Keratinocyte (primary cell): Measurements from ENCODE around the gene RRAGD. TPM values are rescaled to one million over a fixed set of nuclear protein-coding genes. Genes with fewer than 3 reads are reported as not detected.

Experiments used
- DNase-seq: peaks from one replicate; pipeline ENCODE4 v3.0.0-alpha.2; 2011; ENCODE audit warnings: low read depth, missing footprints, low spot score
- FAIRE-seq: peaks from 2 replicates; lab custom pipeline; 2011; peaks lifted over from hg19 to GRCh38; lab: Jason Lieb, UNC
- H2AFZ ChIP-seq: 2 replicates; pipeline ENCODE4 v1.6.0; 2012; ENCODE audit warnings: low read length, control low read depth, inconsistent platforms; ENCODE audit not compliant: control insufficient read depth
- H3K27ac ChIP-seq: 2 replicates; pipeline ENCODE4 v1.5.1; 2011; ENCODE audit warnings: low read length; ENCODE audit not compliant: control insufficient read depth, insufficient read depth
- H3K27me3 ChIP-seq: 3 replicates; pipeline ENCODE4 v1.6.0; 2011; ENCODE audit warnings: low read length; ENCODE audit not compliant: control insufficient read depth, insufficient read depth; ENCODE audit errors: extremely low read depth
- H3K36me3 ChIP-seq, 2 experiments: 2 replicates in 1 of 2; 3 replicates in 1 of 2; pipeline ENCODE4 v1.5.1; 2011; ENCODE audit warnings: low read length in 2 of 2, mild to moderate bottlenecking in 1 of 2; ENCODE audit not compliant: control insufficient read depth in 2 of 2, insufficient read depth in 2 of 2; ENCODE audit errors: extremely low read depth in 1 of 2
- H3K4me1 ChIP-seq: 3 replicates; pipeline ENCODE4 v1.5.1; 2011; ENCODE audit warnings: low read length; ENCODE audit not compliant: control insufficient read depth, insufficient read depth; ENCODE audit errors: extremely low read depth
- H3K4me2 ChIP-seq: 3 replicates; pipeline ENCODE4 v1.6.0; 2011; ENCODE audit warnings: low read depth, low read length; ENCODE audit not compliant: control insufficient read depth, insufficient read depth; ENCODE audit errors: extremely low read depth
- H3K4me3 ChIP-seq, 3 experiments: fragments of 200-600 bp in 1 of 3; sonication (generic) in 1 of 3; 2 replicates in 2 of 3; 3 replicates in 1 of 3; pipeline ENCODE4 v1.5.1; 2011 to 2016; ENCODE audit warnings: low read length in 3 of 3, mild to moderate bottlenecking in 3 of 3, control low read depth in 2 of 3, inconsistent platforms in 1 of 3, low read depth in 1 of 3, mixed read lengths in 1 of 3, mixed run types in 1 of 3, moderate library complexity in 1 of 3; ENCODE audit not compliant: control insufficient read depth in 2 of 3, insufficient read depth in 2 of 3; ENCODE audit errors: extremely low read depth in 1 of 3
- H3K79me2 ChIP-seq: 2 replicates; pipeline ENCODE4 v1.6.0; 2012; ENCODE audit warnings: low read length; ENCODE audit not compliant: control insufficient read depth, insufficient read depth
- H3K9ac ChIP-seq: 3 replicates; pipeline ENCODE4 v1.6.0; 2011; ENCODE audit warnings: low read length; ENCODE audit not compliant: control insufficient read depth, insufficient read depth; ENCODE audit errors: extremely low read depth
- H3K9me1 ChIP-seq: 3 replicates; pipeline ENCODE4 v1.6.0; 2011; ENCODE audit warnings: low read length; ENCODE audit not compliant: control insufficient read depth, insufficient read depth; ENCODE audit errors: extremely low read depth
- H3K9me3 ChIP-seq: 2 replicates; pipeline ENCODE4 v1.5.1; 2012; ENCODE audit warnings: low read depth, low read length; ENCODE audit not compliant: control insufficient read depth
- H4K20me1 ChIP-seq: 3 replicates; pipeline ENCODE4 v1.6.0; 2011; ENCODE audit warnings: low read length; ENCODE audit not compliant: control insufficient read depth, insufficient read depth; ENCODE audit errors: extremely low read depth
- CTCF ChIP-seq, 3 experiments: IDR thresholded peaks in 1 of 3; conservative IDR thresholded peaks in 1 of 3; optimal IDR thresholded peaks in 1 of 3; 2 replicates in 2 of 3; 3 replicates in 1 of 3; pipeline versions ENCODE3 to v1.5.1; 2011; ENCODE audit warnings: low read length in 3 of 3, mild to moderate bottlenecking in 3 of 3, moderate library complexity in 2 of 3, control low read depth in 1 of 3, inconsistent platforms in 1 of 3; ENCODE audit not compliant: insufficient read depth in 2 of 3; ENCODE audit errors: extremely low read depth in 1 of 3
- EZH2 ChIP-seq: IDR thresholded peaks from one replicate; pipeline ENCODE4 v1.6.1; 2012; ENCODE audit warnings: inconsistent platforms, mild to moderate bottlenecking, low read length, moderate library complexity
- dilution Hi-C: fragments of 300-500 bp; cut with MboI; formaldehyde crosslinking; loops from one replicate; pipeline ENCODE4 v1.7.0; 2020; ENCODE audit warnings: low sequenced_read_pairs; ENCODE audit not compliant: extremely low pct_ligation_motif_present
- polyA plus RNA-seq, 5 experiments: library from polyadenylated mRNA; depleted of rRNA in 3 of 5; stranded (reverse) in 3 of 5; stranded (forward) in 1 of 5; unstranded in 1 of 5; fragments of >200 nt; gene quantifications; 1 replicate in 1 of 5; 2 replicates in 3 of 5; 3 replicates in 1 of 5; pipeline versions ENCODE4 v1.2.1 to v1.2.3, GENCODE V29; 2011 to 2012; ENCODE audit warnings: missing spikeins in 2 of 5, low read depth in 1 of 5, low replicate concordance in 1 of 5

The RRAGD gene
- polyA plus RNA-seq, 1 donor (not counting 4 experiments of a cell fraction or from before 2014, with no cell fraction given) = 0.18 TPM

DNA sequence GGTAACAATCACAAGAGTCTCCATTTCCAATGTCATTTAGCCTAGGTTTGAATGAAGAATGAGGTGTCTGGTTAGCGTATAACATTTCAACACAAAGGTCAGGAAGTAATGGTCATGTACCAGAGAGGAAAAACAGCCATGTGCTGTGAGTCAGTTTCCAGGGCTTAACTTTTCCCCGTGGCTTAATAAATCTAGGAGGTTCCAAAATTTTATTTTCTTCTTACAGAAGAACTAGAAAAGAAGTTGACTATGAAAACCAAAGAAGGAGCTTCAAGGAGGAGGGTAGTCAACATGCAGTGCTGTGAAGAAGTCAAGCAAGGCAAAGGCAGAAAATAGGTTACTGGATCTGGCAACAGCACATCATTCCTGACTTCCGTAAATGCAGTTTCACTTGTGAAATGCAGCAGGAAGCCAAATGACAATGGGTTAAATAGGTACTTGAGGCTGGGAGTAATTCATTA, 88.5 kb downstream of the RRAGD start:
- Histone ChIP-seq H3K79me2 (no peaks in the 10 kb centered on the region), H3K4me2 (no peak overlapping the region), H3K4me1 (no peaks in the 10 kb centered on the region), H3K4me3 (no peak overlapping the region), H3K27ac (no peak overlapping the region), H3K9me3 (no peaks in the 10 kb centered on the region), H3K9me1 (no peaks in the 10 kb centered on the region), H3K36me3 (peaks cover 0 to 1% of the 10 kb centered on the region in 2 experiments), H2AFZ (no peak overlapping the region), H3K9ac (no peak overlapping the region), H3K27me3 (no peaks in the 10 kb centered on the region), H4K20me1 (no peaks in the 10 kb centered on the region)
- no peak for DNase-seq
- no peak for FAIRE-seq
- dilution Hi-C loops = no loop called here
- no peak for TF ChIP-seq EZH2
- no peak for TF ChIP-seq CTCF (optimal IDR thresholded peaks at IDR 0.05 in 1 of 3, IDR thresholded peaks at IDR 0.05 in 1 of 3, conservative IDR thresholded peaks at IDR 0.05 in 1 of 3; ENCODE audit: extremely low read depth in 1 of 3, insufficient read depth in 2 of 3, low read length in 3 of 3)

GRCh38 chr6:89321131-89321970, 90.7 kb downstream of the RRAGD start:
- FAIRE-seq (no peak), DNase-seq (no peak)
- H3K4me2 ChIP-seq = no peak overlapping the region
- H3K9ac ChIP-seq = no peak overlapping the region
- no peaks in the 10 kb centered on the region for H3K79me2 ChIP-seq
- dilution Hi-C loops = no loop called here
- H3K27me3 ChIP-seq = no peaks in the 10 kb centered on the region
- no peaks in the 10 kb centered on the region for H3K4me1 ChIP-seq
- no peaks in the 10 kb centered on the region for H4K20me1 ChIP-seq
- no peak overlapping the region for H2AFZ ChIP-seq
- TF ChIP-seq EZH2 (no peak), CTCF (optimal IDR thresholded peaks at IDR 0.05 in 1 of 3, IDR thresholded peaks at IDR 0.05 in 1 of 3, conservative IDR thresholded peaks at IDR 0.05 in 1 of 3; ENCODE audit: extremely low read depth in 1 of 3, insufficient read depth in 2 of 3, low read length in 3 of 3) (no peak)
- no peaks in the 10 kb centered on the region for H3K36me3 ChIP-seq
- H3K9me1 ChIP-seq = no peaks in the 10 kb centered on the region
- H3K4me3 ChIP-seq = no peak overlapping the region
- no peak overlapping the region for H3K27ac ChIP-seq
- no peaks in the 10 kb centered on the region for H3K9me3 ChIP-seq
